ENCODE measurements around the gene RNU1-4.
"Not testable (repeated sequence)": the region's sequence is repeated elsewhere in the genome, so short reads cannot be mapped to it uniquely, and the experiment has no call there.

GRCh38 chr1:16704076-16704475 lies 36.2 kb upstream of the RNU1-4 start:
- TF ChIP-seq, protein P1, sequence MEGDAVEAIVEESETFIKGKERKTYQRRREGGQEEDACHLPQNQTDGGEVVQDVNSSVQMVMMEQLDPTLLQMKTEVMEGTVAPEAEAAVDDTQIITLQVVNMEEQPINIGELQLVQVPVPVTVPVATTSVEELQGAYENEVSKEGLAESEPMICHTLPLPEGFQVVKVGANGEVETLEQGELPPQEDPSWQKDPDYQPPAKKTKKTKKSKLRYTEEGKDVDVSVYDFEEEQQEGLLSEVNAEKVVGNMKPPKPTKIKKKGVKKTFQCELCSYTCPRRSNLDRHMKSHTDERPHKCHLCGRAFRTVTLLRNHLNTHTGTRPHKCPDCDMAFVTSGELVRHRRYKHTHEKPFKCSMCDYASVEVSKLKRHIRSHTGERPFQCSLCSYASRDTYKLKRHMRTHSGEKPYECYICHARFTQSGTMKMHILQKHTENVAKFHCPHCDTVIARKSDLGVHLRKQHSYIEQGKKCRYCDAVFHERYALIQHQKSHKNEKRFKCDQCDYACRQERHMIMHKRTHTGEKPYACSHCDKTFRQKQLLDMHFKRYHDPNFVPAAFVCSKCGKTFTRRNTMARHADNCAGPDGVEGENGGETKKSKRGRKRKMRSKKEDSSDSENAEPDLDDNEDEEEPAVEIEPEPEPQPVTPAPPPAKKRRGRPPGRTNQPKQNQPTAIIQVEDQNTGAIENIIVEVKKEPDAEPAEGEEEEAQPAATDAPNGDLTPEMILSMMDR (IDR thresholded peaks at IDR 0.05) = not testable (repeated sequence)
- TF ChIP-seq POLR2A (IDR thresholded peaks at IDR 0.05) = not testable (repeated sequence)

All from body of pancreas (tissue), 4 donors.